OCI-LY3 (cell line): Measurements from ENCODE around the gene VPS41.
A peak's percentile ranks its signal among the peaks of the same experiment; 100 is the strongest.

Experiments
- H2AFZ ChIP-seq: fragments of 200-600, 300-600 bp; shearing (Covaris generic); 2 replicates; pipeline ENCODE4 v1.6.0; 2014; ENCODE audit warnings: antibody characterized with exemption, low read depth, low read length
- H3K27ac ChIP-seq: fragments of 200-600, 300-600 bp; sonication (generic); 2 replicates; pipeline ENCODE4 v1.5.1; 2014; ENCODE audit warnings: mild to moderate bottlenecking, low read length, moderate library complexity, mixed read lengths
- H3K27me3 ChIP-seq: fragments of 200-600, 300-600 bp; sonication (generic); 2 replicates; pipeline ENCODE4 v1.6.1; 2014; ENCODE audit warnings: low read depth, low read length, mixed read lengths
- H3K36me3 ChIP-seq: fragments of 200-600, 300-600 bp; sonication (generic); replicated peaks from 2 replicates; pipeline ENCODE3; 2014; ENCODE audit warnings: low read depth, low read length, mixed read lengths
- H3K4me1 ChIP-seq: fragments of 300-600, 200-600 bp; sonication (generic); 2 replicates; pipeline ENCODE4 v1.6.1; 2014; ENCODE audit warnings: low read length, mixed read lengths
- H3K4me2 ChIP-seq: fragments of 200-600, 300-600 bp; sonication (generic); 2 replicates; pipeline ENCODE4 v1.6.1; 2014; ENCODE audit warnings: low read length, mixed read lengths
- H3K4me3 ChIP-seq: fragments of 300-600, 200-600 bp; sonication (generic); 2 replicates; pipeline ENCODE4 v1.5.1; 2014; ENCODE audit warnings: antibody characterized with exemption, mild to moderate bottlenecking, low read length, moderate library complexity
- H3K79me2 ChIP-seq: fragments of 300-600, 200-600 bp; shearing (Covaris generic); 2 replicates; pipeline ENCODE4 v1.6.1; 2014; ENCODE audit warnings: mild to moderate bottlenecking, low read length, mixed read lengths
- H3K9ac ChIP-seq: fragments of 300-600, 200-600 bp; shearing (Covaris generic); 2 replicates; pipeline ENCODE4 v1.6.0; 2014; ENCODE audit warnings: mild to moderate bottlenecking, low read length, moderate library complexity
- H3K9me3 ChIP-seq: fragments of 200-600, 300-600 bp; shearing (Covaris generic); 2 replicates; pipeline ENCODE4 v1.6.1; 2014; ENCODE audit warnings: low read length, mixed read lengths; ENCODE audit not compliant: insufficient read depth
- H4K20me1 ChIP-seq: fragments of 200-600, 300-600 bp; sonication (generic); 2 replicates; pipeline ENCODE4 v1.6.1; 2016; ENCODE audit warnings: low read length, mixed read lengths; ENCODE audit not compliant: insufficient read depth
- CTCF ChIP-seq: fragments of 200-600, 300-600 bp; sonication (generic); IDR thresholded peaks from 2 replicates; pipeline ENCODE4 v1.5.1; 2014; ENCODE audit warnings: antibody characterized with exemption, low read length, low read depth
- EZH2phosphoT487 ChIP-seq: fragments of 200-600 bp; shearing (Covaris generic); IDR thresholded peaks from 2 replicates; pipeline ENCODE4 v1.6.1; 2018; ENCODE audit warnings: antibody characterized with exemption, mixed run types, low read depth

The VPS41 gene

DNA sequence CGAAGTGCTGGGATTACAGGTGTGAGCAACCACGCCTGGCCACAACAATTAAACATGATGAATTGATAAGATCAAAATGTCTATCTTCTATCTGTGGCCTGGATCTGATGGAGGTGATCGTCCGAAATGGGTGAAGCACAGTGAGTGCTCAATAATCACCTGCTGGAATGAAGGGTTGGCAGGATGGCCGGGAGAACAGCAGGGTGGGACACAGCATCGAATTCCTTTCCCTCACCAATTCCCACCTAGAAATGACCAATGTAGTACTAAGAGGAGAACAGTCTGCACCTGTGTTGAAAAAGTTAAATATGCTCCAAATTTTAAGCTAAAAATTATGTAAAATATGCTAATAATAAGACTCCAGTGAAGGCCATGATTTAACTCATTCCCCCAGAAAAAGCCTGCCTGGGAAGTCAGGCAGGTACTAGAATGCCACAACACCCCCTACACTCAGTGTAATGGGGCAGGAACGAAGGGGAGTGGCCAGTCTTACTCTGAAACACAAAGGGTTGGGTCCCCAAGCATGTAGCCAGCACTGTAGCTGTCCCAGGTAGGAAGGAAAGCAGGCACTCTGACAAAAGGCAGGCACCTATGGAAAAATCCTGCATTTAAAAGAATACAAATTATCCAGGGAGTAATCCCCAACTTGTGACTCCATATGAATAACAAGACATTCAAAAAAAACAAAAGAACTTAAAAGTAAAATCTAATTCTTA, 110.3 kb downstream of the VPS41 start:
- no peak overlapping the region for H3K9ac ChIP-seq
- no peaks in the 10 kb centered on the region for H4K20me1 ChIP-seq
- no peak overlapping the region for H3K27ac ChIP-seq
- H2AFZ ChIP-seq: no peak overlapping the region
- H3K27me3 ChIP-seq: no peaks in the 10 kb centered on the region
- no peak overlapping the region for H3K4me3 ChIP-seq
- no peaks in the 10 kb centered on the region for H3K79me2 ChIP-seq
- no peak for TF ChIP-seq CTCF
- no peak for TF ChIP-seq EZH2phosphoT487
- no peaks in the 10 kb centered on the region for H3K36me3 ChIP-seq
- no peaks in the 10 kb centered on the region for H3K4me1 ChIP-seq
- no peak overlapping the region for H3K4me2 ChIP-seq
- H3K9me3 ChIP-seq: no peaks in the 10 kb centered on the region

DNA sequence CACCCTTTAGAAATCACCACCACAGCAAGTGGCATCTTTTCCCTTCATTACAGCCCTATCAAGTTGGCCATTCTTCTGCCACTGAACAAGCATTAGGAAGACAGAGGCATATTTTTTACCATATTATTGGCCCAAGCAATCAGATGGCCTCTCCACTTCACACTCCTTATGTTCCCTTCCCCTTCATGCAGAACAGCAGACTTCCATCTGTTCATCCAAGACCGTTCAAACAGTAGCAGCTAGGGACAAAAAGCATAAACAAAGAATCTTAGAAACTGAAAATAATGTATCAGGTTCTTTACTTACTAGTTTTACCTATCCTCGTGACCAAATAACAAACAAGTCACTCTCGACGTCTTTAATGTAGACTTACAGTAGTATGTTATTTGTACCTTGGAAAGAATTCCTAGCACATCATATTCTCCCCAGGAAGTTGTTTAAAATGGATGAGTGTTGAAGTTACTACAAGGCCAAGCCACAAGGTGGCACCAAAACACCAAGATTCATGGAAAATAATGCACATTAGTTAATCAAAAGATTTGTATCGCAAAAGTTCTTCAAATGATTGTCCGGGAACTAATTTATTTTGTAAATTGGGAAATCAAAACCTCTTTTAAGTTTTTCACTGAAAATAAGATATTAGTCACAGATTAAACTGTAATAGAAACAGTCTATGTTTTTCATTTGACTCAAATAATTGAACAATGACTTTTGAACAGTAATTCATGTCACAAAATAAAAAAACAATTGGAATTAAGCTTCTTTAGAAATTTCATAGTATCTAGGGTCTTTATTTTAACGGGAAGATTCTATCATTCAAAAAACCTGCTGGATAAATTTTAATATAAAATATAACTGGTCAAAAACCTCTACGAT, 112.1 kb downstream of the VPS41 start:
- no peak overlapping the region for H3K27ac ChIP-seq
- H3K79me2 ChIP-seq: no peaks in the 10 kb centered on the region
- no peaks in the 10 kb centered on the region for H3K27me3 ChIP-seq
- no peaks in the 10 kb centered on the region for H4K20me1 ChIP-seq
- no peaks in the 10 kb centered on the region for H3K4me1 ChIP-seq
- no peak overlapping the region for H2AFZ ChIP-seq
- H3K9ac ChIP-seq: no peak overlapping the region
- no peak overlapping the region for H3K4me3 ChIP-seq
- no peak overlapping the region for H3K4me2 ChIP-seq
- no peaks in the 10 kb centered on the region for H3K9me3 ChIP-seq
- H3K36me3 ChIP-seq: no peaks in the 10 kb centered on the region
- TF ChIP-seq EZH2phosphoT487 (no peak), CTCF (peak; percentile 83)

- no peaks in the 10 kb centered on the region for H4K20me1 ChIP-seq
- no peak overlapping the region for H3K4me2 ChIP-seq
- TF ChIP-seq CTCF: no peak
- TF ChIP-seq EZH2phosphoT487: no peak
- no peaks in the 10 kb centered on the region for H3K79me2 ChIP-seq
- no peaks in the 10 kb centered on the region for H3K4me1 ChIP-seq
- H3K9ac ChIP-seq: no peak overlapping the region
- H3K4me3 ChIP-seq: no peak overlapping the region
- no peak overlapping the region for H2AFZ ChIP-seq
- H3K27ac ChIP-seq: no peak overlapping the region
- H3K36me3 ChIP-seq: no peaks in the 10 kb centered on the region
- H3K27me3 ChIP-seq: no peaks in the 10 kb centered on the region
- no peaks in the 10 kb centered on the region for H3K9me3 ChIP-seq
These were observed 113.4 kb downstream of the VPS41 start for GRCh38 chr7:38795593-38795992.

GRCh38 chr7:38781991-38782390, 127.0 kb downstream of the VPS41 start:
- H4K20me1 ChIP-seq: no peaks in the 10 kb centered on the region
- H3K9me3 ChIP-seq: no peaks in the 10 kb centered on the region
- H3K4me3 ChIP-seq: no peak overlapping the region
- H3K27ac ChIP-seq: no peak overlapping the region
- no peaks in the 10 kb centered on the region for H3K79me2 ChIP-seq
- no peaks in the 10 kb centered on the region for H3K36me3 ChIP-seq
- no peak overlapping the region for H3K4me2 ChIP-seq
- no peaks in the 10 kb centered on the region for H3K27me3 ChIP-seq
- H3K4me1 ChIP-seq: peaks cover 15% of the 10 kb centered on the region
- no peak overlapping the region for H3K9ac ChIP-seq
- H2AFZ ChIP-seq: no peak overlapping the region
- TF ChIP-seq EZH2phosphoT487 (no peak), CTCF (no peak)
